Adrenal gland (tissue), 5 donors: ENCODE measurements around the gene NUCKS1.

Experiments
- CTCF ChIP-seq, 6 experiments: fragments of 450-650 bp in 4 of 6; fragments of 200-600 bp in 2 of 6; sonication (generic) in 1 of 6; IDR thresholded peaks; 1 replicate in 5 of 6; 2 replicates in 1 of 6; pipeline versions ENCODE4 v1.5.1 to v1.8.0; 2016 to 2021; ENCODE audit warnings: antibody characterized with exemption in 6 of 6, mild to moderate bottlenecking in 2 of 6, moderate library complexity in 1 of 6
- POLR2A ChIP-seq, 2 donors: fragments of 450-650 bp; IDR thresholded peaks; one replicate each; pipeline ENCODE4 v1.6.1; 2017; ENCODE audit warnings: antibody characterized with exemption in 2 of 2, mild to moderate bottlenecking in 2 of 2, moderate library complexity in 1 of 2
- donor health status: DM: no; HTN: no; CAD: no.

DNA sequence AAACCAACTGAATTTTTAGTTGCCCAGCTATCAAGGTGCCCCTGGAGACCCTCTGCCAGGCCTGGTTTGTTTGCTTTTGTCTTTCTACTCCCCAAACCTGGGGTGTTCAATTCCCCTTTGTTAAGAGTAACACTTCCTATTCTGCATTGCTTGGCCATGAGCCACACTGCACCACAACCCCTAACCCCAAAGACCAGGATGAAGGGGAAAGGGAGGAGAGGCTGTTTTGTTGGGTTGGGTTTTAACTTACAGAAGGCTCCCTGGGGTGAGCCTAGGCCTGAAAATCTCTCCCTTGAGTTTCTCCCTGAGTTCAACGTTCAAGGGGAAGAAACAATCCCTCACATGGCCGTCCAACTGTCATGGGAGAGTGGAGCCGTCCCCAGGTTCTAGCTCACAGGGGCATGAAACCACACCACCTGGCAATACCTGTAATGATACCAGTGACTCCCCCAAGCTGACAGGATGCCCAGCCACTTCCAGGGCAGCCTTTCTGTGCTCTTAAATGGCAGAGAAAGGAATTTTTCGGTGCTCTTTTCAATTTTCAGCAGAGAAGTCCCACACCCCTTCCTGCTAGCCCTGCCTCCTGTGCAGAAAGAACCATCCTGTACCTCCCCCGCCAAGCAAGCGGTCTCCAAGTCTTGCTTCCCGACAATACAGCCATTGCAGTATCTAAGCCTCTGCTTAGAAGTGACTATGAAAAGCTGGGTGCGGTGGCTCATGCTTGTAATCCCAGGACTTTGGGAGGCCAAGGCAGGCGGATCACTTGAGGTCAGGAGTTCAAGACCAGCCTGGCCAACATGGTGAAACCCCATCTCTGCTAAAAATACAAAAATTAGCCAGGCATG, 84.6 kb downstream of the NUCKS1 start:
- TF ChIP-seq POLR2A (IDR thresholded peaks at IDR 0.05), result no peak
- TF ChIP-seq CTCF (IDR thresholded peaks at IDR 0.05), result no peak
